Sigmoid colon (tissue), 4 donors: ENCODE measurements around the gene KLHDC9.
A peak's percentile ranks its signal among the peaks of the same experiment; 100 is the strongest.

ENCODE experiments used
- CTCF ChIP-seq, 4 experiments: fragments of 450-650 bp in 3 of 4; fragments of 200-600 bp in 1 of 4; IDR thresholded peaks; one replicate each; pipeline ENCODE4 v1.5.1; 2016 to 2019; ENCODE audit warnings: antibody characterized with exemption in 4 of 4, mild to moderate bottlenecking in 3 of 4, moderate library complexity in 2 of 4
- EP300 ChIP-seq, 4 donors: sonication (generic); formaldehyde crosslinking; IDR thresholded peaks; one replicate each; pipeline ENCODE4 v1.6.1; 2017; ENCODE audit warnings: antibody characterized with exemption in 4 of 4
- POLR2A ChIP-seq, 2 donors: fragments of 450-650 bp; IDR thresholded peaks; one replicate each; pipeline ENCODE4 v1.6.1; 2016; ENCODE audit warnings: antibody characterized with exemption in 2 of 2, mild to moderate bottlenecking in 2 of 2, moderate library complexity in 2 of 2
- POLR2AphosphoS5 ChIP-seq, 4 donors: sonication (generic); formaldehyde crosslinking; IDR thresholded peaks; one replicate each; pipeline ENCODE4 v1.6.1; 2017; ENCODE audit warnings: antibody characterized with exemption in 4 of 4

GRCh38 chr1:161119092-161119903, 21.1 kb downstream of the KLHDC9 start:
- TF ChIP-seq CTCF (IDR thresholded peaks at IDR 0.05) (peak in 1 of 4 experiments; percentile 12), POLR2AphosphoS5 (IDR thresholded peaks at IDR 0.05) (peak in 1 of 4 donors; percentile 4), POLR2A (IDR thresholded peaks at IDR 0.05) (no peak), EP300 (IDR thresholded peaks at IDR 0.05) (no peak)
